ENCODE results near the gene BMP10. TPM values are rescaled to one million over a fixed set of nuclear protein-coding genes. Genes with fewer than 3 reads are reported as not detected.
A peak's percentile ranks its signal among the peaks of the same experiment; 100 is the strongest.
"Not testable (repeated sequence)": the region's sequence is repeated elsewhere in the genome, so short reads cannot be mapped to it uniquely, and the experiment has no call there.

The BMP10 gene
- not detected in 2 replicates for total RNA-seq (2014; rRNA removed)
- not detected for polyA plus RNA-seq (2012)

GRCh38 chr2:68871159-68871764 is at the start of gene BMP10:
Gene BMP10 (minus strand): TSS chr2:68871397. CDS start chr2:68871358, 39 bp downstream.
- no peak for DNase-seq (ENCODE audit: low read depth)

- DNase-seq (ENCODE audit: low read depth) = no peak
Measured at GRCh38 chr2:68920481-68921170, 49.4 kb upstream of the BMP10 start.

DNA sequence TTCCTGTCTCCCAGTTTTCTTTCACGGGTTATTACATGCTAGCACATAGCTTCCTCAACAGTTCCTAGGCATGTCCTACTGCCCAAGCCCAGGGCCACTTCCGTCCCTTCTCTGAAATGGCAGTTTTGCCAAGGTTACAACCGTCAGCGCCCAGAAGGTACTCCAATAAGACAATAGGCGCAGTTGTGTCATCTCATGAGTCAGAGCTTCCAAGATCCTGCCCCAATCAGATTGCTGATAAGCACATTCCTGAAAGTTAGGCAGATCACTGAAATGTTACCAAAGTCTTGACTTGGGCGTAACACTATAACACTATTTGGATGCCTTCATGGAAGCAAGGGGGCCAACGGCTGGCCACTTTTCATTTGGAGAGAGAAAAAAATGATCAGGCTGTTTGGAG is 47.3 kb upstream of the BMP10 start:
- no peak for DNase-seq (ENCODE audit: low read depth)

DNA sequence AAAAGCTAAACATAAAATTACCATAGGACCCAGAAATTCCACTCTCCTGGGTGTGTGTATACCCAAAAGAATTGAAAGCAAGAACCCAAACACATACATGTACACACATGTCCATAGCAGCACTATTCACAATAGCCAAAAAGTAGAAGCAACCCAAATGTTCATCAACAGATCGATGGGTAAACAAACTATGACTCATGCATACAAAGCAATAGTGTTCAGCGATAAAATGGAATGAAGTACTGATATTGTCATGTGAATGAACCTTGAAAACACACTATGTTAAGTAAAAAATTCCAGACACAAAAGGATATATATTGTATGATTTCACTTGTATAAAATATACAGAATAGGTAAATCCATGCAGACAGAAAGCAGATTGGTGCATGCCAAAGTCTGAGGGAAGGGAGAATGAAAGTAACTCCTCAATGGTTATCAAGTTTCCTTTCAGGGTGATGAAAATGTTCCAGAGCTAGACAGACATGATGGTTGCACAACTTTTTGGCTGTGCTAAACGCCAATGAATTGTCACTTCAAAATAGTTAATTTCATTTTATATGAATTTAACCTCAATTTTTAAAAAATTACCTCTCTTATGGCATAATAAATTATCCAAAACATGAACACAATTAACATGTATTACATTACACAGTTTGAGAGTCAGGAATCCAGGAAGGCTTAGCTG is 46.0 kb upstream of the BMP10 start:
- DNase-seq (ENCODE audit: low read depth) = no peak

DNA sequence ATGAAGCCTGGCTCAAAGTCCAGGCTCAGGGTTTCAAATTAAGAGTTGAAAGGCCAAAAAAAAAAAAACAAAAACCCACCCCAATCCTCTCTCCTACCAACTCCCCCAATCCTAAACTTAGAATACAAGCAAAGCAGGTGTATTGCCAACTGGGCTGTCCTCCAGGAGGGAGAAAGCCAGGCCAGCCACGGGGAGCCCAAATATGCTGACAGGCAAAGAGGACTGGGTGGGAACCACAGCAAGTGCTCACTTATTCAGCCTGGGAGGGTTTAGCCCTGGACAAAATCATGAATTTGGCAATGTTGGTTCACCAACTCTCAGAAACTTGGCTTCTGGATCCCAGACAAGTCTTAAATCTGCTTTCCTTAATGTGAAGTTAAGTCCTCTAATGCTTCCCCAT is 45.0 kb upstream of the BMP10 start:
- no peak for DNase-seq (ENCODE audit: low read depth)

GRCh38 chr2:68915393-68915792 is 44.2 kb upstream of the BMP10 start:
- DNase-seq (ENCODE audit: low read depth) = no peak

DNA sequence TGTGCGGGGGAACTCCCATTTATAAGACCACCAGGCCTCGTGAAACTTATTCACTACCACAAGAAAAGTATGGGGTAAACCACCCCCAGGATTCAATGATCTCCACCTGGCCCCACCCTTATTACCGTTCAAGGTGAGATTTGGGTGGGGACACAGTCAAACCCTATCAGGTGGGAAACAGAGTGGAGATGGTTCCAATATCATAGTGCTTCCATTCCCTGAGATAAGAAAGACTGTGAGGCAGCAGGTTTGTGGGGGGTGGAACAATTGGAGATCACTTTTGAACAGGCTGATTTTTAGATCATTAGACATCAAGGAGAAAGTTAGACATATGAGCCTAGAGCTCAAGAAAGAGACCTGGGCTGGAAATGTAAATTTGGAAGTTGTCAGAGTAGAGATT is 42.2 kb upstream of the BMP10 start:
- no peak for DNase-seq (ENCODE audit: low read depth)

DNA sequence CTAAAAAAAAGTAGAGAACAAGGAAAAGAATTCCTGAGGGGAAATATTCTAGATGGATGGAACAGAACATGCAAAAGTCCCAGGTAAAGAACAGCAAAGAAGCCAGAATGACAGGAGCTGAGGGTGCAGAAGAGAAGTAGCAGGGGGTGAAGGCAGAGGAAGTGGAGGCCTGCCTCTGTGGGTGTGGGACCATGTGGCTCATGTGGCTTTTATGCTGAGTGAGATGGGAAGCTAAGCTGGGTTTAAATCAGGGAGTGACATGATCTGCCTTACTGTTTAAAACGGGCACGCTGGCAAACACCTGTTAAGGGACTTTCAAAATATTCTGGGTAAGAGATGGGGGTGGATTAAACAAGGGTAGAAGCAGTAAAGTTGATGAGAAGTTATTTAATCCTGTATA is 41.5 kb upstream of the BMP10 start:
- no peak for DNase-seq (ENCODE audit: low read depth)

- no peak for DNase-seq (ENCODE audit: low read depth)
Measured at GRCh38 chr2:68912111-68912510, 40.9 kb upstream of the BMP10 start.

DNA sequence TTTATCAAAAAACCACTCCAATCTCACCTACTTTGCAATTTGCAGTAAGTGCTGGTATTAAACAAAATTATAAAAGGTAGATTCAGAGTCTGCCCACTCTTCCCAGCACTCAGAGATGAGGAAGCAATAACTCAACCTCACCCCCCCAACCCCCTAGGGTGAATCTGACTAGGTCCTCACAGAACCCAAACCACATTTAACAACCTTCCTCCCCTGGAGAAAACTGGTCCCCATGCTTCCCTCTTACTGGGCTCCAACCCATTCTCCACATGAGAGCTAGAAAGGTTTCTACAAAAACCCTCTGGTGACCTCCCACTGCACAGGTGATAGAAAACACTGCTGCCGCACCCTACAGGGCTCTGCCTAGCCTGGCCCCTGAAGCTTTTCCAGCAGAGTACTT is 40.5 kb upstream of the BMP10 start:
- no peak for DNase-seq (ENCODE audit: low read depth)

- no peak for DNase-seq (ENCODE audit: low read depth)
Measured at GRCh38 chr2:68911246-68911645, 40.0 kb upstream of the BMP10 start.

- DNase-seq (ENCODE audit: low read depth) = peak; percentile 55
Measured at GRCh38 chr2:68909793-68910674, 38.8 kb upstream of the BMP10 start.

DNA sequence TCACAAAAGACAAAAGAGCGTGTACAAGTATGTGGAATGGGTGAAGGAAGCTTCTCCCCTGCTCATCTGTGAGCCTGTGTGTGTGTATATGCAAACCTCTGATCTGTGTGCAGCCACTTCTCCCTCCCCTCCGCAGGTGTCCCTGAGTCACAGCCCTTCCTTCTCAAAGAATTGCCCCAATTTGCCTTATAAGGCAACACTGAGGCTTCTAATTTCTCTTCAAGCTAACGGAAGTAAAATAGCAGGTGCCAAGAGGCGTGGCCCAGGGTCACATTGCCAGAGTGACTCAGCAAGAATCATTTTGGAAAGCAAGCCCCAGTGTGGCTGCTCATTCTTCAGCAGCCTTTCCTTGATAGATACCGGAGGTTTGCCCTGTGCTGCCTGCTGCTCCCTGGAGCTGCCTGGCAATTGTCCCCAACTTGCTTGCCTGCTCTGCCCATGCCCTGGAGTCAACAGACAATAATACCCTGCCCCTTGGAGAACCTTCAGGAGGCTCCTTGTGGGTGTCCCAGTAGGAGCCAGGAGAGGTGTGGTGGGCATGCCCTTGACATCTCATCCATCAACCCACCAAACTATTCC is 37.3 kb upstream of the BMP10 start:
- peak; percentile 65 for DNase-seq (ENCODE audit: low read depth)

GRCh38 chr2:68907920-68908253 is 36.7 kb upstream of the BMP10 start:
- DNase-seq (ENCODE audit: low read depth) = no peak

DNA sequence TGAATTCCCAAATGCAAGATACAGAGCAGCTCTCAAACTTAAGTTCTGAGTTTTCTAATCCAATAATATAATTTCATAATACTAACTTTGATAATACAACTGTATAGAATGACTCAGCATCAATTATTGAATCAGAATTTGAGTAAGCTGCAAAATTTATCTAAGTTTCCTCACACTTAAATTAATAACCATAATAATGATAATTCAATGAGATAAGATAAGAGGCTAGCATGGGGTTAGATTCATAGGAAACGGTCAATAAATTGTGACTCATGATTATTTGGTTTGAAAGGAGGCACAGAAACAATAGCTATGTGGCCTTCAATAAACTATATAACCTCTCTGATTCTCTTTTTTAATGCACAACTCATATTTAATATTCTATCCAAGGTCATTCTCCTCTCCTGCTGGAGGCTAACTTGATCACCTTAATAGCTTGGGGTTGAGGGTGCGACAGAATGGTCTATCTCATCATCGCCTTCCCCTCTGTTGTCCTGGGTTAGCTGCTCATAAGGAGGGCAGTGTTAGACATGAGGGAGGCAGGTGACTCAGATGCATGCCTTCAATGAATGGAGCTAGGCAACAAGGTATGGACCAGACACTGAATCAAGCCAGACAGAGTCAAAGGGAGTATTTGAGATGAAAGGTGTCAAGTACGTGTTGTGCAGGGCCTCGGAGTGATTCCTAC is 36.2 kb upstream of the BMP10 start:
- no peak for DNase-seq (ENCODE audit: low read depth)

GRCh38 chr2:68906716-68907115 is 35.5 kb upstream of the BMP10 start:
- DNase-seq (ENCODE audit: low read depth) = no peak

GRCh38 chr2:68905116-68905515 is 33.9 kb upstream of the BMP10 start:
- DNase-seq (ENCODE audit: low read depth) = no peak

GRCh38 chr2:68901561-68901960 is 30.4 kb upstream of the BMP10 start:
- no peak for DNase-seq (ENCODE audit: low read depth)

DNA sequence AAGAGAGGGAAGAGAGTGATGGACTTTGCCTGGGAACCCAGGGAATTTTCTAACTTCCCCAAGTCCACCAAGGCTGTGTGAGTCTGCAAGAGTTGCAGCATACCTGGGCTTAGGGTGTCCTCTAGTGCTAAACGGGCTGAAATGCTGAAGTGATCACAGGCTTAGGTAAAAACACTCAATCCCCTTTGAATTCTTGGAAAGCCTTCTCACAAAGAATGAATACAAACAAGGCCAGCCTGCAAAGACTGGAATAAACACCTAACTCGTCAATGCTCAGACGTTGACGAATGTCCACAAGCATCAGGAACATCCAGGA is 30.0 kb upstream of the BMP10 start:
- DNase-seq (ENCODE audit: low read depth) = peak; percentile 2

GRCh38 chr2:68900496-68901198 is 29.4 kb upstream of the BMP10 start:
- no peak for DNase-seq (ENCODE audit: low read depth)

DNA sequence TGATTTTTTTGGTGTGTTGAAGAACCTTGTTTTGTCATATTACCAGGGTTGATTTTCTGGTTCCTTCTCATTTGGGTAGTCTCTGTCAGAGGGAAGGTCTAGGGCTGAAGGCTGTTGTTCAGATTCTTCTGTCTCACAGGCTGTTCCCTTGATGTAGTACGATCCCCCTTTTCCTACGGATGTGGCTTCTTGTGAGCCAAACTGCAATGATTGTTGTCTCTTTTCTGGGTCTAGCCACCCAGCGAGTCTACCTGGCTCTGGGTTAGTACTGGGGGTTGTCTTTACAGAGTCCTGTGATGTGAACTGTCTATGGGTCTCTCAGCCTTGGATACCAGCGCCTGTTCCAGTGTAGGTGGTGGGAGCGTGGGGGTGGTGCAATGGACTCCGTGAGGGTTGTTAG is 24.8 kb upstream of the BMP10 start:
- not testable (repeated sequence) for DNase-seq (ENCODE audit: low read depth)
